Right lung (tissue), 10 donors: ENCODE measurements around the gene PIGU. TPM values are rescaled to one million over a fixed set of nuclear protein-coding genes. Genes with fewer than 3 reads are reported as not detected.
"Not testable (repeated sequence)": the region's sequence is repeated elsewhere in the genome, so short reads cannot be mapped to it uniquely, and the experiment has no call there.

Experiments
- DNase-seq, 2 donors: peaks; one replicate each; pipeline ENCODE4 v3.0.0-alpha.2; 2013
- long read RNA-seq, 8 donors: transcript quantifications; one replicate each; lab custom pipeline, GENCODE V29; 2026
- polyA plus RNA-seq, 5 donors: library from polyadenylated mRNA; unstranded; fragments of 120-200 nt; gene quantifications; one replicate each; pipeline versions ENCODE4 v1.2.1 to v1.2.3, GENCODE V29; 2013; ENCODE audit warnings: inconsistent platforms in 1 of 5, low replicate concordance in 1 of 5; ENCODE audit not compliant: insufficient read length in 5 of 5, insufficient read depth in 1 of 5

PIGU gene
- 10 to 100 TPM; 31.2 to 40.4 (median 35.2) TPM for polyA plus RNA-seq
- long read RNA-seq, donor 1, transcript PIGU-201 (12 exons, 1,632 nt) = major isoform, 8 of 8 reads
- long read RNA-seq, donor 1, partial matches to known transcripts = 0 of 8 reads
- long read RNA-seq, donor 1, other reads (novel, unspliced or antisense) = 0 of 8 reads
- long read RNA-seq, donor 2, transcript PIGU-201 (12 exons, 1,632 nt) = major isoform, 7 of 7 reads
- long read RNA-seq, donor 2, partial matches to known transcripts = 0 of 7 reads
- long read RNA-seq, donor 2, other reads (novel, unspliced or antisense) = 0 of 7 reads
- long read RNA-seq, donor 3, transcript PIGU-201 (12 exons, 1,632 nt) = major isoform, 8 of 8 reads
- long read RNA-seq, donor 3, partial matches to known transcripts = 0 of 8 reads
- long read RNA-seq, donor 3, other reads (novel, unspliced or antisense) = 0 of 8 reads
- long read RNA-seq, donor 4, transcript PIGU-201 (12 exons, 1,632 nt) = major isoform, 8 of 8 reads
- long read RNA-seq, donor 4, partial matches to known transcripts = 0 of 8 reads
- long read RNA-seq, donor 4, other reads (novel, unspliced or antisense) = 0 of 8 reads
- long read RNA-seq, donor 5, transcript PIGU-201 (12 exons, 1,632 nt) = major isoform, 9 of 9 reads
- long read RNA-seq, donor 5, partial matches to known transcripts = 0 of 9 reads
- long read RNA-seq, donor 5, other reads (novel, unspliced or antisense) = 0 of 9 reads
- long read RNA-seq, donor 6, transcript PIGU-201 (12 exons, 1,632 nt) = major isoform, 8 of 8 reads
- long read RNA-seq, donor 6, partial matches to known transcripts = 0 of 8 reads
- long read RNA-seq, donor 6, other reads (novel, unspliced or antisense) = 0 of 8 reads
- long read RNA-seq, donor 7, partial matches to known transcripts = 5 of 9 reads
- long read RNA-seq, donor 7, other reads (novel, unspliced or antisense) = 0 of 9 reads
- long read RNA-seq, donor 8, partial matches to known transcripts = 0 of 3 reads
- long read RNA-seq, donor 8, other reads (novel, unspliced or antisense) = 0 of 3 reads

GRCh38 chr20:34676642-34677373 is at the start of gene PIGU:
PIGU (minus strand) TSS chr20:34677092; CDS start chr20:34677085, 7 bp downstream.
- DNase-seq = peak; percentile 93 to 95

GRCh38 chr20:34724172-34724571 is 47.3 kb upstream of the PIGU start:
- DNase-seq = no peak

- not testable (repeated sequence) for DNase-seq
Observed at GRCh38 chr20:34722560-34722959, 45.7 kb upstream of the PIGU start.

- no peak for DNase-seq
Observed at GRCh38 chr20:34720266-34720665, 43.4 kb upstream of the PIGU start.

- not testable (repeated sequence) for DNase-seq
Observed at GRCh38 chr20:34719242-34720017, 42.5 kb upstream of the PIGU start.

GRCh38 chr20:34717230-34718095 is 40.6 kb upstream of the PIGU start:
- DNase-seq = no peak

- DNase-seq = no peak
Observed at GRCh38 chr20:34716921-34717229, 40.0 kb upstream of the PIGU start.

GRCh38 chr20:34715384-34715783 is 38.5 kb upstream of the PIGU start:
- no peak for DNase-seq

- DNase-seq = not testable (repeated sequence)
Observed at GRCh38 chr20:34713944-34714515, 37.1 kb upstream of the PIGU start.

GRCh38 chr20:34713194-34713943 is 36.5 kb upstream of the PIGU start:
- DNase-seq = peak; percentile 37 to 59

- no peak for DNase-seq
Observed at GRCh38 chr20:34712525-34713192, 35.8 kb upstream of the PIGU start.

- DNase-seq = no peak
Observed at GRCh38 chr20:34711813-34712430, 35.0 kb upstream of the PIGU start.

- no peak for DNase-seq
Observed at GRCh38 chr20:34710861-34711574, 34.1 kb upstream of the PIGU start.

- DNase-seq = no peak
Observed at GRCh38 chr20:34710568-34710839, 33.6 kb upstream of the PIGU start.

GRCh38 chr20:34709831-34710567 is 33.1 kb upstream of the PIGU start:
- DNase-seq = peak; percentile 82 to 84

GRCh38 chr20:34709044-34709830 is 32.3 kb upstream of the PIGU start:
- DNase-seq = peak; percentile 73 to 77
